ENCODE measurements around the gene SCD5. TPM values are rescaled to one million over a fixed set of nuclear protein-coding genes. Genes with fewer than 3 reads are reported as not detected.

The SCD5 gene
- polyA plus RNA-seq, 4 donors, result 0.45 to 73.0 (median 5.3) TPM

DNA sequence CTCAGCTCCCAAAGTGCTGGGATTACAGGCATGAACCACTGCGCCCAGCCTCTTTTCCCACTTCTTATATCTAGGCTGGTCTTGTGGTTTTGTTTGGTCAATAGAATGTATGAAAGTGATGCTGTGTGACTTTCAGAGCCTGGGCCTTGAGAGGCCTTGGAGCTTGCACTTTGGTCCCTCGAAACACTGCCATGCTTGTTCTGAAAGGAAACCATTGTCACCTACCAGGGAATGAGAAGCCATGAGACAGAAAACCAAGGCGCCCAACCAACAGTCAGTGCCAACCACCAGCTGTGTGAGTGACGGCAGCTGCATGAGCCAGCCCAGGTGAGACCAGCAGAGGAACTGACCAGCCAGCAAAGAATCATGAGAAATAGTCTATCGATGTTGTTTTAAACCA lies 57.4 kb downstream of the SCD5 start:
- Histone ChIP-seq H3K36me3 (ENCODE audit: control insufficient read depth in 3 of 3, insufficient read depth in 2 of 3, low read depth in 1 of 3, low read length in 3 of 3) (peaks cover 0 to 27% (median 0%) of the 10 kb centered on the region in 3 donors), H3K9me3 (ENCODE audit: control insufficient read depth in 2 of 2, insufficient read depth in 1 of 2, low read depth in 1 of 2, low read length in 1 of 2) (no peaks in the 10 kb centered on the region), H3K27ac (ENCODE audit: low read depth in 1 of 3, low read length in 2 of 3) (no peak overlapping the region), H3K4me1 (ENCODE audit: control insufficient read depth in 3 of 3, insufficient read depth in 2 of 3, low read depth in 1 of 3, low read length in 2 of 3) (no peaks in the 10 kb centered on the region), H3K27me3 (ENCODE audit: control insufficient read depth in 3 of 3, insufficient read depth in 3 of 3, low read length in 3 of 3) (no peaks in the 10 kb centered on the region), H3K4me3 (ENCODE audit: low read depth in 1 of 3, low read length in 3 of 3) (no peak overlapping the region)
- 76 to 89% (median 79%) methylated on average over 5 of the region's 5 CpGs for WGBS, 3 donors
- FAIRE-seq (no peak), DNase-seq (no peak)

DNA sequence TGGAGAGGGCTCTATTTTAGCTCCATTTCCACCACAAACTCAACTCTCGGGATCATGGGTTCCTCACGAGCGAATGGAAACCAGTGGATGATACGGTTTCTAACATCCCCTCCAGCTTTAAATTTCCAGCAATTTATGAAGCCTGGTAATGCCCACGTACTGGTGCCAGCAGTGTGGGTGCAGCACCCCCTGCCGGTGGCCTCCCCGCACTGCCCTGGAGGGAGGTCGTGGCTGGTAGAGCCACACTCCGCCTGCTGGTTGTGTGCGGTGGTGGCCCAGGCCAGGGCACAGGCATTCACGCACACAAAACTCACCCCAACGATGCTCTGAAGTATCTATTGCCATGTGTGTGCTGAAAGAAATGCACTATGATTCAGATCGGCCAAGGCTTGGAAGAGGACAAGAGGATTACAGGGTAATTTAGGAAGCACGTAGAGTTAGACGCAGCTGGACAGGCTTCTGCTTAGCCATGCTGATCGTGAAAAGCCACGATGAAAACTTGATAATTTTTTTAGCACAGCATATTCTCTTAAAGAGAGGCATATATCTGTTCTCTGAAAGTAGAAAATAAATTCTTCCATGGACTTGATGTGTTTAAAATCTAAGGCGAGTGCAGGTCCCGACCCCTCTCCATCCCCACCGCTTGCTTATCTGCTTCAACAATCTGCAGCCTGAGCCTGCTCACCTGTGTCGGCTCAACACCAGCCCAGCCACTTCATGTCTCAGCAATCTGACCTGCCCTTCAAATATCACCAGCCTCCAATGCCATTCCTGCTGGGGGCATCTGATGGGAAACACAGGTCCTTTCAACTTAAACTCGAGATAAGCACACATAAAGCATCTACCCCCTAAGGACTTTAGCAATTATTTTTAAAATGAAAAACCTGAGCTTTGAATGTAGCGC lies 59.1 kb downstream of the SCD5 start:
- WGBS, 3 donors, result 74 to 80% (median 77%) methylated on average over 23 of the region's 23 CpGs
- DNase-seq (peak; percentile 38 to 80), FAIRE-seq (no peak)
- H3K27ac ChIP-seq (ENCODE audit: low read depth in 1 of 3, low read length in 2 of 3), result no peak overlapping the region
- H3K36me3 ChIP-seq (ENCODE audit: control insufficient read depth in 3 of 3, insufficient read depth in 2 of 3, low read depth in 1 of 3, low read length in 3 of 3), result peaks cover 0 to 33% (median 0%) of the 10 kb centered on the region in 3 donors
- H3K27me3 ChIP-seq (ENCODE audit: control insufficient read depth in 3 of 3, insufficient read depth in 3 of 3, low read length in 3 of 3), result no peaks in the 10 kb centered on the region
- H3K4me3 ChIP-seq (ENCODE audit: low read depth in 1 of 3, low read length in 3 of 3), result no peak overlapping the region
- H3K9me3 ChIP-seq (ENCODE audit: control insufficient read depth in 2 of 2, insufficient read depth in 1 of 2, low read depth in 1 of 2, low read length in 1 of 2), result no peaks in the 10 kb centered on the region
- no peaks in the 10 kb centered on the region for H3K4me1 ChIP-seq (ENCODE audit: control insufficient read depth in 3 of 3, insufficient read depth in 2 of 3, low read depth in 1 of 3, low read length in 2 of 3)

DNA sequence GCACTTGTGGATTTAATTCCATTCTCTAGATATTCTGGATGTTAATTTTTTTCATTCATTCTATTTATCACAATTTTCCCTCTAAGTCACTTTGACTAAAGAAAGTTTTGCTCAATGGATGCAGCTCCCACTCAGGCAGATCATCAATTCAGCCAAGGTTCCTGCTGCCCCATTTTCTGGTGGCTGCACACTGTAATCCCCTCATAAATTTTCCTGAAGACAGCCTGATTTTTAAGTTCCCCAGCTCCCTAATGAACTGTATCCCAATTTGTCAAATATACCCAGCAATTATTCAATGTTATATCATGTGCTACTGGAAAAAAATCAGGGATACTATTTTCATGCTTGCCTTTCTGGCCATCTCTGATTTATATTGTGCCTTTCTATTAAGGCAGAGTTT lies 61.2 kb downstream of the SCD5 start:
- peaks cover 0 to 32% (median 0%) of the 10 kb centered on the region in 3 donors for H3K36me3 ChIP-seq (ENCODE audit: control insufficient read depth in 3 of 3, insufficient read depth in 2 of 3, low read depth in 1 of 3, low read length in 3 of 3)
- no peak for FAIRE-seq
- no peak overlapping the region for H3K4me3 ChIP-seq (ENCODE audit: low read depth in 1 of 3, low read length in 3 of 3)
- H3K4me1 ChIP-seq (ENCODE audit: control insufficient read depth in 3 of 3, insufficient read depth in 2 of 3, low read depth in 1 of 3, low read length in 2 of 3), result no peaks in the 10 kb centered on the region
- no peaks in the 10 kb centered on the region for H3K27me3 ChIP-seq (ENCODE audit: control insufficient read depth in 3 of 3, insufficient read depth in 3 of 3, low read length in 3 of 3)
- DNase-seq, result no peak
- no peaks in the 10 kb centered on the region for H3K9me3 ChIP-seq (ENCODE audit: control insufficient read depth in 2 of 2, insufficient read depth in 1 of 2, low read depth in 1 of 2, low read length in 1 of 2)
- H3K27ac ChIP-seq (ENCODE audit: low read depth in 1 of 3, low read length in 2 of 3), result no peak overlapping the region

DNA sequence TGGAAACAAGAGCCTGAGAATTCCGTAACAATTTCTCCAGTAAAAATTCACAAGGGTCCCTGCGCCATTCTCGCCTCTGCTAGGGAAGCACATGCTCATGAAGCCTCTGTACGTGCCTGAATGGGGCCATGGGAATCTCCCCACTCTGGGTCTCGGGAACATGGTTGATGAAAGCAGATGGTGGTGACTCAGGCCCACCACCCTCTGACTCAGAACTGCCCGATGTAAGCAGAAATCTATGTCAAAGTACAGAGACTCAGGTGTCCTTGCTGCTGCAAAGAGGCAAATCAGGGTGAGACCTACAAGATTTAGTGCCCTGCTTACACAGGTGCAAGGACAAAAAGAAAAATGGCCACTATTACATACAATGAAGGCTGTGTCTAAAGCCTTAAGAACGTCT lies 65.0 kb downstream of the SCD5 start:
- Histone ChIP-seq H3K4me1 (ENCODE audit: control insufficient read depth in 3 of 3, insufficient read depth in 2 of 3, low read depth in 1 of 3, low read length in 2 of 3) (no peaks in the 10 kb centered on the region), H3K36me3 (ENCODE audit: control insufficient read depth in 3 of 3, insufficient read depth in 2 of 3, low read depth in 1 of 3, low read length in 3 of 3) (peaks cover 0 to 15% (median 0%) of the 10 kb centered on the region in 3 donors), H3K27ac (ENCODE audit: low read depth in 1 of 3, low read length in 2 of 3) (no peak overlapping the region), H3K27me3 (ENCODE audit: control insufficient read depth in 3 of 3, insufficient read depth in 3 of 3, low read length in 3 of 3) (no peaks in the 10 kb centered on the region), H3K4me3 (ENCODE audit: low read depth in 1 of 3, low read length in 3 of 3) (no peak overlapping the region), H3K9me3 (ENCODE audit: control insufficient read depth in 2 of 2, insufficient read depth in 1 of 2, low read depth in 1 of 2, low read length in 1 of 2) (peaks cover 0 to 7% of the 10 kb centered on the region in 2 donors)
- 76 to 84% (median 77%) methylated on average over 7 of the region's 7 CpGs for WGBS, 3 donors
- no peak for FAIRE-seq
- DNase-seq, result no peak

DNA sequence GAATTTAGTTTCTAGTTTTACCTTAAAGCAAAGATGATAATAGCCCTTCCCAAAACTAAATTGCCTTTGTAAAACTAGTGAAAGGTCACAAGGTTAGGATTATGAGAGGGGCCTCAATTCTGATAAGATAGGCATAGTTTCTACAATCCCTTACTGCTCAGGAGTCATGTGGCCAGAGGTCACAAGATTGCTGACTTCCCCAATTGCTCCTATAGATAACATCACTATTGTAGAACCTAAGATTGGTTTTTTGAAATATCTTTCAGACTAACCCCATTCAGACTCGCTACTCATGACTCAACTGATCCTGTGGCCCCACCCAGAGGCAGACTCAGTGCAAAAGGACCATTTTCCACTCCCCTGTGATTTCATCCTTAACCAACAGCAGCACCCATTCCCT lies 70.3 kb downstream of the SCD5 start:
- no peak overlapping the region for H3K4me3 ChIP-seq (ENCODE audit: low read depth in 1 of 3, low read length in 3 of 3)
- DNase-seq, result peak in 1 of 2 donors; percentile 46
- WGBS, 3 donors, result 53 to 83% (median 80%) methylated on average over 1 of the region's 1 CpG
- no peak overlapping the region for H3K27ac ChIP-seq (ENCODE audit: low read depth in 1 of 3, low read length in 2 of 3)
- FAIRE-seq, result no peak
- no peaks in the 10 kb centered on the region for H3K27me3 ChIP-seq (ENCODE audit: control insufficient read depth in 3 of 3, insufficient read depth in 3 of 3, low read length in 3 of 3)
- H3K9me3 ChIP-seq (ENCODE audit: control insufficient read depth in 2 of 2, insufficient read depth in 1 of 2, low read depth in 1 of 2, low read length in 1 of 2), result peaks cover 0 to 10% of the 10 kb centered on the region in 2 donors
- H3K36me3 ChIP-seq (ENCODE audit: control insufficient read depth in 3 of 3, insufficient read depth in 2 of 3, low read depth in 1 of 3, low read length in 3 of 3), result peaks cover 0 to 8% (median 0%) of the 10 kb centered on the region in 3 donors
- no peaks in the 10 kb centered on the region for H3K4me1 ChIP-seq (ENCODE audit: control insufficient read depth in 3 of 3, insufficient read depth in 2 of 3, low read depth in 1 of 3, low read length in 2 of 3)

DNA sequence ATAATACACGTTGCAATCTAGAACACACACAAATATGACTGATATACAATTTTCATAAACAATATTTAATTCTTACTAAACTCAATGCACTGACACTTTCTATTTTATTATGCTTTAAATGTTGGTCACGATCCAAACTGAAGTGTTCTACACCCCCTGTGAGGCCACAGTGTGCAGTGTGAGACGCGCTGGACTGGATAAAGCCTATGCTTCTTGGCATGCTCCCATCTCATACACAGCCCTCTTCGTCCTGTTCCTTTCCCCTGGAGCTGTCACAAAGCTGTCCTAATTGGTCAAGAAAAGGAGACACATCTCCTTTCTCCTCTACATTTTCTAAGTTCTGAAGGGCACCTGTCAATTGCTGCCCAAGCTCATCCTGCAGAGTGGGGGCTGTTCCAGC lies 72.0 kb downstream of the SCD5 start:
- Histone ChIP-seq H3K4me3 (ENCODE audit: low read depth in 1 of 3, low read length in 3 of 3) (no peak overlapping the region), H3K27me3 (ENCODE audit: control insufficient read depth in 3 of 3, insufficient read depth in 3 of 3, low read length in 3 of 3) (no peaks in the 10 kb centered on the region), H3K36me3 (ENCODE audit: control insufficient read depth in 3 of 3, insufficient read depth in 2 of 3, low read depth in 1 of 3, low read length in 3 of 3) (peaks cover 0 to 6% (median 0%) of the 10 kb centered on the region in 3 donors), H3K4me1 (ENCODE audit: control insufficient read depth in 3 of 3, insufficient read depth in 2 of 3, low read depth in 1 of 3, low read length in 2 of 3) (no peaks in the 10 kb centered on the region), H3K27ac (ENCODE audit: low read depth in 1 of 3, low read length in 2 of 3) (no peak overlapping the region), H3K9me3 (ENCODE audit: control insufficient read depth in 2 of 2, insufficient read depth in 1 of 2, low read depth in 1 of 2, low read length in 1 of 2) (peaks cover 0 to 10% of the 10 kb centered on the region in 2 donors)
- DNase-seq (no peak), FAIRE-seq (no peak)
- WGBS, 3 donors, result 73 to 77% (median 74%) methylated on average over 5 of the region's 5 CpGs

DNA sequence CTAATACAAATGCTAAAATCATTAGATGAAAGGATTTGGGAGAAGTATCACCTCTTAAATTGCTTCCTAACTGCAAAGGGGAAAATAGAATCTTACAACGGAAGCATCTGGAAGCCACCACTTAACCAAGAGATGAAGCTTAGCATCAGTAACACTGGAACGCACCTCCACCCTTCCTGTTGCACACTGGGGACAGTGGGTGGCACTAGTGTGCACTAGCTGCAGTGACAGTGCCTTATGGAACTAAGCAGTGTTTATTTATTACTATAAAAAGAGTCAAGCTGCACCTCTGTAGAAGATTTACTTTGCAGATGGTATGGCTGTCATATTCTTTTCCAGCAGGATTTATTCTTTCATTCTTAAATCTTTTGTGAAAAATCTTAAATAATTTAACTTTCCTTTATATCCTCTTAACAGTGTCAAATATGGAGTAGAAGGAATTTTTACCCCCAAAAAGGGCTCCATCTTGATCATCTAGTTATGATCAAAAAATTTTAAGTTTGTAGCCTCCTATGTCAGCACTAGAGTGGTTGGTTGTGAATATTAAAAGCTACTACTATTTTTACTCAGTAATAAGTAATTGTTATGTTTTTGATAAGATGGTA lies 76.7 kb downstream of the SCD5 start:
- peaks cover 0 to 2% (median 0%) of the 10 kb centered on the region in 3 donors for H3K36me3 ChIP-seq (ENCODE audit: control insufficient read depth in 3 of 3, insufficient read depth in 2 of 3, low read depth in 1 of 3, low read length in 3 of 3)
- H3K9me3 ChIP-seq (ENCODE audit: control insufficient read depth in 2 of 2, insufficient read depth in 1 of 2, low read depth in 1 of 2, low read length in 1 of 2), result no peaks in the 10 kb centered on the region
- H3K27me3 ChIP-seq (ENCODE audit: control insufficient read depth in 3 of 3, insufficient read depth in 3 of 3, low read length in 3 of 3), result no peaks in the 10 kb centered on the region
- DNase-seq, result peak; percentile 57
- no peak overlapping the region for H3K27ac ChIP-seq (ENCODE audit: low read depth in 1 of 3, low read length in 2 of 3)
- no peaks in the 10 kb centered on the region for H3K4me1 ChIP-seq (ENCODE audit: control insufficient read depth in 3 of 3, insufficient read depth in 2 of 3, low read depth in 1 of 3, low read length in 2 of 3)
- no peak overlapping the region for H3K4me3 ChIP-seq (ENCODE audit: low read depth in 1 of 3, low read length in 3 of 3)
- WGBS, 3 donors, result 21 to 40% (median 23%) methylated on average over 2 of the region's 2 CpGs
- FAIRE-seq, result no peak

DNA sequence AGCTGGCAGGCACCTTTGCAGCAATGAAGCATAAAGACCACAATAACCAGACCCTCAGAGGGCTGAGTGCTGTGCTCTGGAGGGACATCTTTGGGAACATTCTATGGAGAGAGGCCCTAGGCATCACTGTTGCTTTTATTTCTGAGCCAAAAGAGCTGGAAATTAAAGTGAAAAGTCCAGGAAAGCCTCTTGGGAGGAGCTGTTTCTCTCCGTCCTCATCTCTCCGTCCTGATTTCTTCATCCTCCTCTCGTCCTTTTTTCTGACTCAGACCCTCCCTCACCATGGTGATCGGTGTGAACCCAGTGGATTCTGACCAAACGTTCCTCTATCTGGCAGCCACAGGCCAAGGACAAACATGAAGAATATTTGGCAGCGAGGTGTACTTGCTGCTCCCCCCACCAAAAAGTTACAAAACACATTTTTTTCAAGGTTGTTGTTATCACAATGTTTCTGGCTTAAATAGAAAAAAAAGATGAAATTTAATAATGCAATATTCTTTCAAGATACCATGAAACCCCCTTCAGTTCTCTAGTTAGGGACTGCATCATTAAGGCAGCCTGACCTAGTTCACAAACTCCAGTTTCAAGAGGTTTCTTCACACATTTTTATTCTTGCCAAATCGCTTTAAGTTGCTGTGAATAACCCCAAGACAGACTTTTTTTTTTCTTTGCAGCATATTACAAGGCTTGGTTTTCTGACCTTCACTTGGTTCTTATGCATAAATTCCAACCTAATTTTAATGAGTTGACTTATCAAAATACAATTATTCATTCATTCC lies 80.2 kb downstream of the SCD5 start:
- no peaks in the 10 kb centered on the region for H3K27me3 ChIP-seq (ENCODE audit: control insufficient read depth in 3 of 3, insufficient read depth in 3 of 3, low read length in 3 of 3)
- 65 to 78% (median 70%) methylated on average over 7 of the region's 7 CpGs for WGBS, 3 donors
- H3K27ac ChIP-seq (ENCODE audit: low read depth in 1 of 3, low read length in 2 of 3), result peak overlapping the region in 1 of 3 donors; percentile 13
- H3K4me3 ChIP-seq (ENCODE audit: low read depth in 1 of 3, low read length in 3 of 3), result no peak overlapping the region
- DNase-seq (no peak), FAIRE-seq (no peak)
- no peaks in the 10 kb centered on the region for H3K9me3 ChIP-seq (ENCODE audit: control insufficient read depth in 2 of 2, insufficient read depth in 1 of 2, low read depth in 1 of 2, low read length in 1 of 2)
- peaks cover 0 to 3% (median 0%) of the 10 kb centered on the region in 3 donors for H3K4me1 ChIP-seq (ENCODE audit: control insufficient read depth in 3 of 3, insufficient read depth in 2 of 3, low read depth in 1 of 3, low read length in 2 of 3)
- H3K36me3 ChIP-seq (ENCODE audit: control insufficient read depth in 3 of 3, insufficient read depth in 2 of 3, low read depth in 1 of 3, low read length in 3 of 3), result no peaks in the 10 kb centered on the region

All from small intestine (tissue), 7 donors.